HepG2 (cell line): ENCODE measurements around the gene GRK4. TPM values are rescaled to one million over a fixed set of nuclear protein-coding genes. Genes with fewer than 3 reads are reported as not detected.

Source experiments
- BCL6 ChIP-seq: IDR thresholded peaks from 2 replicates; pipeline ENCODE4 v1.6.1; 2016; ENCODE audit warnings: missing genetic modification reagents, missing compliant biosample characterization
- FOXA1 ChIP-seq, 2 experiments: fragments of 450-650 bp in 1 of 2; sonication (generic) in 1 of 2; formaldehyde crosslinking in 1 of 2; IDR thresholded peaks; 2 replicates each; pipeline versions ENCODE4 v1.4.0 to v1.6.1; 2016 to 2020; ENCODE audit warnings: missing genetic modification reagents in 1 of 2
- NR2F1 ChIP-seq, 2 experiments: fragments of 450-650 bp in 1 of 2; formaldehyde crosslinking in 1 of 2; IDR thresholded peaks; 2 replicates each; pipeline versions ENCODE4 v1.5.0 to v1.6.1; 2016 to 2020; ENCODE audit warnings: mild to moderate bottlenecking in 1 of 2, missing compliant biosample characterization in 1 of 2, missing genetic modification reagents in 1 of 2, moderate library complexity in 1 of 2
- SALL1 ChIP-seq: sonication (generic); formaldehyde crosslinking; IDR thresholded peaks from 2 replicates; pipeline ENCODE4 v1.8.0; 2022; ENCODE audit warnings: mild to moderate bottlenecking, missing genetic modification reagents
- SRSF1 ChIP-seq: fragments of 200-400 bp; formaldehyde crosslinking; optimal IDR thresholded peaks from 2 replicates; pipeline ENCODE3; 2017; ENCODE audit warnings: mild to moderate bottlenecking, low read depth, low read length, moderate library complexity
- ZNF317 ChIP-seq: sonication (generic); formaldehyde crosslinking; IDR thresholded peaks from 2 replicates; pipeline ENCODE4 v1.5.0; 2020; ENCODE audit warnings: mild to moderate bottlenecking, missing genetic modification reagents
- polyA plus RNA-seq, 8 experiments: library from polyadenylated mRNA; depleted of rRNA in 3 of 8; stranded (reverse) in 7 of 8; unstranded in 1 of 8; fragments of >200 nt; fragmentation: Illumina TruSeq in 4 of 8; extraction: Trizol in 4 of 8; gene quantifications; 2 replicates each; pipeline versions ENCODE4 v1.2.1 to v1.2.3, GENCODE V29; 2011 to 2016; ENCODE audit warnings: low read depth in 4 of 8, missing spikeins in 1 of 8, mixed read lengths in 1 of 8; ENCODE audit not compliant: insufficient read depth in 1 of 8
- total RNA-seq, 5 experiments: library from RNA; depleted of rRNA; stranded (reverse); fragments of >200 nt; fragmentation: Illumina TruSeq; extraction: Trizol; gene quantifications; 2 replicates each; pipeline ENCODE4 v1.2.3, GENCODE V29; 2016; ENCODE audit warnings: low read depth in 1 of 5
- TF ChIP-seq, protein P1 (sequence below): IDR thresholded peaks from 2 replicates; pipeline ENCODE4 v1.6.1; 2016; ENCODE audit warnings: control low read depth
- TF ChIP-seq, protein P2 (sequence below): sonication (generic); formaldehyde crosslinking; IDR thresholded peaks from 2 replicates; pipeline ENCODE4 v1.5.1; 2020; ENCODE audit warnings: mild to moderate bottlenecking, missing genetic modification reagents, borderline replicate concordance

The GRK4 gene
- total and polyA plus RNA-seq, 2 of the 13 experiments (the other 11 are each of a cell fraction or from before 2014, with no cell fraction given): 1.8 to 2.0 TPM

GRCh38 chr4:3073158-3074077 lies 110.0 kb downstream of the GRK4 start (continued):
- TF ChIP-seq, protein P1, sequence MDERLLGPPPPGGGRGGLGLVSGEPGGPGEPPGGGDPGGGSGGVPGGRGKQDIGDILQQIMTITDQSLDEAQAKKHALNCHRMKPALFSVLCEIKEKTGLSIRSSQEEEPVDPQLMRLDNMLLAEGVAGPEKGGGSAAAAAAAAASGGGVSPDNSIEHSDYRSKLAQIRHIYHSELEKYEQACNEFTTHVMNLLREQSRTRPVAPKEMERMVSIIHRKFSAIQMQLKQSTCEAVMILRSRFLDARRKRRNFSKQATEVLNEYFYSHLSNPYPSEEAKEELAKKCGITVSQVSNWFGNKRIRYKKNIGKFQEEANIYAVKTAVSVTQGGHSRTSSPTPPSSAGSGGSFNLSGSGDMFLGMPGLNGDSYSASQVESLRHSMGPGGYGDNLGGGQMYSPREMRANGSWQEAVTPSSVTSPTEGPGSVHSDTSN (CRISPR knock-in tag): no peak
- peak; percentile 44; the same call in 1 of the 2 replicates for TF ChIP-seq ZNF317 (CRISPR knock-in tag)
- peak; percentile 47; the same call in 1 of the 2 replicates for TF ChIP-seq SALL1 (CRISPR knock-in tag)
- TF ChIP-seq, protein P2, sequence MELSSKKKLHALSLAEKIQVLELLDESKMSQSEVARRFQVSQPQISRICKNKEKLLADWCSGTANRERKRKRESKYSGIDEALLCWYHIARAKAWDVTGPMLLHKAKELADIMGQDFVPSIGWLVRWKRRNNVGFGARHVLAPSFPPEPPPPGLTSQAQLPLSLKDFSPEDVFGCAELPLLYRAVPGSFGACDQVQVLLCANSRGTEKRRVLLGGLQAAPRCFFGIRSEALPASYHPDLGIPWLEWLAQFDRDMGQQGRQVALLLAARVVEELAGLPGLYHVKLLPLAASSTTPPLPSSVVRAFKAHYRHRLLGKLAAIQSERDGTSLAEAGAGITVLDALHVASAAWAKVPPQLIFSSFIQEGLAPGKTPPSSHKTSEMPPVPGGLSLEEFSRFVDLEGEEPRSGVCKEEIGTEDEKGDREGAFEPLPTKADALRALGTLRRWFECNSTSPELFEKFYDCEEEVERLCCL: no peak
- TF ChIP-seq FOXA1 (IDR thresholded peaks at IDR 0.05): no peak
- peak; percentile 30; the same call in 1 of the 2 replicates for TF ChIP-seq FOXA1 (CRISPR knock-in tag; IDR thresholded peaks at IDR 0.05)
- peak; percentile 26 for TF ChIP-seq SRSF1
- TF ChIP-seq NR2F1 (CRISPR knock-in tag; IDR thresholded peaks at IDR 0.05): peak; percentile 9 to 48; a peak in 1 of 4 replicates
- TF ChIP-seq BCL6: peak; percentile 59
